ENCODE results near the gene WDR27.
"Not testable (repeated sequence)": the region's sequence is repeated elsewhere in the genome, so short reads cannot be mapped to it uniquely, and the experiment has no call there.

Gene WDR27

GRCh38 chr6:169639653-169640278 is 62.1 kb downstream of the WDR27 start:
- no peak for DNase-seq (ENCODE audit: low read depth)

- no peak for DNase-seq (ENCODE audit: low read depth)
These were observed 62.9 kb downstream of the WDR27 start for GRCh38 chr6:169638915-169639314.

DNA sequence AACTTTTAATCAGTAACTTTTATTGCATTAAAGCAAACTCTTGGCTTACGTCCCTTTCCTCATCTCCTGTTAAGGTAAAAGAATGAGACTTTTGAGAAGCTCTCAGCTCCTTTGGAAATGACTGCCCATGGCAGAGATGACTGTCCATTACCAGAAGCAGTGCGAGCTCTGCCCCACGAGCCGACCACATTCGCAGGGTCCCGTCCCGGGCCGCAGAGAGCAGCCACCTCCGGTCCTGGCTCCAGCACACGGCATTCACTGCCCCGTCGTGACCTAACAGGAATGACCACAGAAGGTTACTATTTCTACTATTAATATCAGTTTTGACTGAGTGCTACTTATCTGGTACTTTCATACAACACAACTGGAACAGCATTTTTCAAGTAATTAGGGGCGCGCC is 63.4 kb downstream of the WDR27 start:
- no peak for DNase-seq (ENCODE audit: low read depth)

DNA sequence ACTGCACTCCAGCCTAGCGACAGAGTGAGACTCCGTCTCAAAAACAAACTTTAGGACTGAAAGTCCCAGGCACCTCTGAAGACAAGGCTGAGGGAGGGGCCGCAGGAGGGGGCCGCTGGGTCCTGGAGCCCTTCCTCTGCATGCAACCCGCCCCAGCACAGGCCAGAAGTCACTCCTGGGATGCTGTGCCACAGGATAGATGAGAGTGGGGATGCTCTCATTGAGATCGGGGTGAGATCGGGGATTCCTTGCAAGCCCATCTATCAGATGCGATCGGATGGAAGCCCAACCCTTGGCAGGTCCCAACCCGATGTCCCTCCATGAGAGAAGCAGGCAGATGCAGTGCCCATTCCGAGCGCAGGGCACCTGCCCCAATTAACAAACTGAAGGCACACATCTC is 66.5 kb downstream of the WDR27 start:
- no peak for DNase-seq (ENCODE audit: low read depth)

DNA sequence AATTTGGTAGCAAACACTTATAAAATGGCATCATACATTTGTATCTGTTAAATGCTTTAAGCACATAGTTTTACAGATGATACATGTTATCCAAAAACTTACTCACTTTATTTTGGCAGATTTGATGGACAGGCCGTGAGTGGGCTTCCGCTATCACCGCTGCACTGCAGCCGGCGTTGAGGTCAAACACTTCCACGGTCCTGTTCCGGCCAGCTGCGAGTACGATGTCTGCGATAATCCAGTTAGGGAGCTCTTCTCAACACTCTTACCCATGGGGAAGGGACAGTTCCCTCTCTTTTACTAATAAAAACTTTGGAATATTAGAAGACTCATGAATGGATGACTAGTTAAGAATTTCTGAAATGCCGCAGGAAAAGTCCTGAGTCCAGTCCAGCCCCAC is 69.0 kb downstream of the WDR27 start:
- DNase-seq (ENCODE audit: low read depth), result no peak

GRCh38 chr6:169629256-169629655 is 72.6 kb downstream of the WDR27 start:
- DNase-seq (ENCODE audit: low read depth), result no peak

GRCh38 chr6:169627736-169628607 is 73.9 kb downstream of the WDR27 start:
- DNase-seq (ENCODE audit: low read depth), result no peak

GRCh38 chr6:169626649-169627048 is 75.2 kb downstream of the WDR27 start:
- DNase-seq (ENCODE audit: low read depth), result no peak

DNA sequence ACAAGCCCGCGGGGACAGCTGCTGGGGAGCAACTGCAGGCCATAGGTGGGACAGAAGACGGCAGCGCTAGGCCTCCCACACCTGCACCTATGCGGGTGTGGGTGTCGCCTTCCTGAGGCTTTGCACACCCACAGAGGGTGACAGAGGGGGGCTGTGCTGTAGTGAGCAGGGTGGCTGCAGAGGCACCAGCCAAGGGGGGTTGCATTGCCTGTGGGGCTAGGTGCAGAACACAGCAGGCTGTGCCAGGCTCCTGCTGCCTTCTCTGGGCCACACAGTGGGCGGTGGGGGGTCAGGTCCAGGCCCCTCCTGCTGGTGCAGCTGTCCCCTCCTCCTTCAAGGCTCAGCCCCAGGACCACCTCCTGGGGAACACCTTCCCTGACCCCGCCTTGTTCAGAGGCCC is 75.7 kb downstream of the WDR27 start:
- no peak for DNase-seq (ENCODE audit: low read depth)

GRCh38 chr6:169625376-169625775 is 76.5 kb downstream of the WDR27 start:
- DNase-seq (ENCODE audit: low read depth), result no peak

- DNase-seq (ENCODE audit: low read depth), result no peak
These were observed 77.0 kb downstream of the WDR27 start for GRCh38 chr6:169624785-169625184.

DNA sequence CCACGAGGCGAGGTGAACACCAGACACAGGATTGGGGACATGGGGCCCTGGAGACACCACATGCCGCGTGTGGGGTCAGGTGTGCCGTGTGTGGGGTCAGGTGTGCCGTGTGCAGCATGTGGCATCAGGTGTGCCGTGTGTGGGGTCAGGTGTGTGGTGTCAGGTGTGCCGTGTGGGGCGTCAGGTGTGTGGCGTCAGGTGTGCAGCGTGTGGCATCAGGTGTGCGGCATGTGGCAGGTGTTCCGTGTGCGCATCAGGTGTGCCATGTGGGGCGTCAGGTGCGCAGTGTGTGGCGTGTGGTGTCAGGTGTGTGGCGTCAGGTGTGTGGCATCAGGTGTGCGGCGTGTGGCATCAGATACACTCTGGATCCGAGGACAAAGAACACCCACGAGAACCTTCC is 77.9 kb downstream of the WDR27 start:
- DNase-seq (ENCODE audit: low read depth), result no peak

DNA sequence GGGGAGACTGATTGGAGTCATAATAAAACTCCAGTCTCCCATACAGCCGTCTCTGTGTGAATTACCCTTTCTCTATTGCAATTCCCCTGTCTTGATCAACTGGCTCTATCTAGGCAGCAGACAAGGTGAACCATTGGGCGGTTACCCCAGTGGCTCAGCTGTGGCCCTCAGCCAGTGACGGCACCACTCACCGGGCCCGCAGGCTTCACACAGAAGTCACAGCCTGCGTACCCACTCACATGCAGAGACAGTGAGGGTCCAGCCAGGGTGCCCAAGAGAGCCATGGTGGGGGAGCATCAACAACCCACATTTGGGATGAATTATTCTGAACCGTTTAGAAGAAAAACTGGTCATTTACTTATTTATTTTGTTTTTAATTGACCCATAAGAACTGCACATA is 78.5 kb downstream of the WDR27 start:
- DNase-seq (ENCODE audit: low read depth), result no peak

GRCh38 chr6:169622618-169623017 is 79.2 kb downstream of the WDR27 start:
- DNase-seq (ENCODE audit: low read depth), result peak; percentile 80

GRCh38 chr6:169621311-169621710 is 80.5 kb downstream of the WDR27 start:
- no peak for DNase-seq (ENCODE audit: low read depth)

DNA sequence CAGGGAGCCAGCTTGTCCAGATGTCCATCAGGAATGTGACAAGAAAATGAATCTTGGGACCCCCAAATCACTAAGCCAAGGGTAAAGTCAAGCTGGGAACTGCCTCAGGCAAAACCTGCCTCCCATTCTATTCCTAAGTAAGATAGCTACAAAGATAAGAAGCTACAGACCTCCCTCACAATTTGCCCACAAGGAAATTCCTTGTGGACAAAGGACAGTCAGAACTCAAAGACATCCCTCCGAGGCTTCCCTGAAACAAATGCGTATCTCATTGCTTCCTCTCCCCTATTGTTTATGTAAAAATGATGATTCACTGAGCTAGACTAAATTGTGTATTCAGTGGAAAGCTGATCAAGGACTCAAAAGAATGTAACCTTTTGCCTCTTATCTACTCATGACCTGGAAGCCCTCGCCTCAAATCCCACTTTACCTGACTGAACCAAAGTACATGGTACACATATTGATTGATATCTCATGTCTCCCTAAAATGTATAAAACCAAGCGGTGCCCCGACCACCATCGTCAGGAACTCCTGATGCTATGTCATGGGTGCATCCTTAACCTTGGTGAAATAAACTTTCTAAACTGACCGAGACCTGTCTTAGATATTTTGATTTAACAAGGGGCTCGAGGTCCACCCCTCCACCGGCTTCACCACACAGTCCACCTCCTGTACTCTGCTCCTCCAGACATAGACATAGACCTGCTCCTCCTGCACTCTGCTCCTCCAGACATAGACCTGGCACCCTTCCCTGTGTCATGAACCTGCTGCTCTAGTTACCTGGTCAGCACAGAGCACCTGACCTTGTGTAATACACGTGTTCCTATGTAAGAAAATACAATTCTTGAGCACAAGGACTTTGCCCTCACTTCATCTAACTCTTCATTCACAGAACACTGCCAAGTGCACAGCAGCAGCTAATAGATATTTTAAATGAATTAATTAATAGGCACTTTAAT is 81.4 kb downstream of the WDR27 start:
- DNase-seq (ENCODE audit: low read depth), result peak; percentile 73

DNA sequence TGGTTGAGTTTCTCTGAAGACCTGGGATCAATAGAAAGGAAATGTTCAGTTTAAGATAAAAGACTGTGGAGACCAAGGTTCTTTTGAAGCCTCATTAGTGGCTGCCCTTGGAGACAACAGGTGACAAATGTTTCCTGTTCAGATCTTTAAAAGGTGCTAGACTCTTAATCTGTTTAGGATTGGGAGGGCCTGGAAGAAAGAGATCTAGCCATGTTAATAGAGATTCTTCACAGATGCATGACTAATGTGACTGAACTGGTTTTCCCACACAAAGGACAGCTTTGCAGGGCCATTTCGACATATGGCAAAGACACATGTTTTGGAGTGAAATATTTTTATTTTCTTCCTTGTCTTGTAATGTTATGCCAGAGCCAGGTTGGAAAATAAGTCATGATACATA is 82.2 kb downstream of the WDR27 start:
- DNase-seq (ENCODE audit: low read depth), result peak; percentile 39

- DNase-seq (ENCODE audit: low read depth), result peak; percentile 89
These were observed 83.0 kb downstream of the WDR27 start for GRCh38 chr6:169618526-169619490.

GRCh38 chr6:169617562-169617961 is 84.3 kb downstream of the WDR27 start:
- no peak for DNase-seq (ENCODE audit: low read depth)

- DNase-seq (ENCODE audit: low read depth), result not testable (repeated sequence)
These were observed 93.2 kb downstream of the WDR27 start for GRCh38 chr6:169608609-169609008.

- no peak for DNase-seq (ENCODE audit: low read depth)
These were observed 97.8 kb downstream of the WDR27 start for GRCh38 chr6:169604076-169604475.

All from iris pigment epithelial cell (primary cell).